Stimulated activated naive CD8-positive, alpha-beta T cell treated with anti-CD3 and anti-CD28 coated beads, Interleukin-15, Interleukin-2, amounts not matched to agents 100 ng/mL and 50 ng/mL, for 24 hours (primary cell): ENCODE measurements around the gene WNT10A.

Source experiments
- H3K27ac Mint-ChIP-seq: one replicate; pipeline ENCODE4 v1.8.0; 2021; ENCODE audit warnings: mild to moderate bottlenecking, mixed read lengths
- H3K27me3 Mint-ChIP-seq: one replicate; pipeline ENCODE4 v1.8.0; 2021; ENCODE audit warnings: mixed read lengths
- H3K36me3 Mint-ChIP-seq: one replicate; pipeline ENCODE4 v1.8.0; 2021; ENCODE audit warnings: low read depth, mixed read lengths
- H3K4me1 Mint-ChIP-seq: one replicate; pipeline ENCODE4 v1.8.0; 2021; ENCODE audit warnings: low read depth, mixed read lengths
- H3K4me3 Mint-ChIP-seq: one replicate; pipeline ENCODE4 v1.8.0; 2021; ENCODE audit warnings: mild to moderate bottlenecking, mixed read lengths
- H3K9me3 Mint-ChIP-seq: one replicate; pipeline ENCODE4 v1.8.0; 2021; ENCODE audit warnings: mixed read lengths

Gene WNT10A

DNA sequence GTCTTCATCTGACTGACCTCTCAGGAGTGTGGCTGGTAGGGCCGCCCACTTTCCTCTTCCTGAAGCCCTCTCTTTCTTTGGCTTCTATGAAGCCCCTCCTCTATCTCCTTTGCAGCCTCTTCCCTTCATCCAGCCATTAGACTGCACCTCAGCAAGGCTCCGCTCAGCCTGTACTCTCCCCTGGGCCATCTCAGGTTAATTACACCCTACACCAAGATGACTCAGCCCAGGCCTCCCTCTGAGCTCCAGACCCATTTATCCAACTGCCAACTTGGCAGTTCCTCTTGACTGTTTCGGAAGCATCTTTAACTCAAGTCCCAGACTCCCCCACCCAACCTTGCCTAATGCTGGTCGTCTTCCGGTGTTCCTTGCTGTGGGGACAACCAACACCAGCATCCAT lies 26.9 kb upstream of the WNT10A start:
- Mint-ChIP-seq H3K9me3 (no peaks in the 10 kb centered on the region), H3K4me3 (no peak overlapping the region), H3K27me3 (peaks cover 62% of the 10 kb centered on the region), H3K4me1 (no peaks in the 10 kb centered on the region), H3K27ac (no peak overlapping the region), H3K36me3 (no peaks in the 10 kb centered on the region)

DNA sequence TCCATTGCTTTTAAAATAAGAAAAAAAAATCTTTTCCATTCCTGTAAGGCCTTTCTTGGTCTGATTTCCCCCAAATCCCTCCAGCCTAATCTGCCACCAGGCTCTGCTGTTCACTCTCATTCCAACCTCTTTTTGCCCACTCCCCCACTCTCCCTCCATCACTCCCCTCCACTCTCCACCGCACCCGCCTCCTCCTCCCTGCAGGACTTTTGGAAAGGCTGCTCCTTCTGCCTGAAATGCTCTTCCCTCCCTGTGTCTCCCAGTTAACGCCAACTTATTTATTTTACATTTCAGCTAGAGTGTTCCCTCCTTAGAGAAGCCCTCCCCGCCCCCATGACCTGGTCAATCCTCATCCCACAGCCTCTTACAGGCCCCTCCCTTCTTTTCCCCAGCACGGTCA lies 25.8 kb upstream of the WNT10A start:
- Mint-ChIP-seq H3K9me3 (no peaks in the 10 kb centered on the region), H3K4me1 (peaks cover 5% of the 10 kb centered on the region), H3K36me3 (no peaks in the 10 kb centered on the region), H3K27ac (no peak overlapping the region), H3K27me3 (peaks cover 68% of the 10 kb centered on the region), H3K4me3 (no peak overlapping the region)

DNA sequence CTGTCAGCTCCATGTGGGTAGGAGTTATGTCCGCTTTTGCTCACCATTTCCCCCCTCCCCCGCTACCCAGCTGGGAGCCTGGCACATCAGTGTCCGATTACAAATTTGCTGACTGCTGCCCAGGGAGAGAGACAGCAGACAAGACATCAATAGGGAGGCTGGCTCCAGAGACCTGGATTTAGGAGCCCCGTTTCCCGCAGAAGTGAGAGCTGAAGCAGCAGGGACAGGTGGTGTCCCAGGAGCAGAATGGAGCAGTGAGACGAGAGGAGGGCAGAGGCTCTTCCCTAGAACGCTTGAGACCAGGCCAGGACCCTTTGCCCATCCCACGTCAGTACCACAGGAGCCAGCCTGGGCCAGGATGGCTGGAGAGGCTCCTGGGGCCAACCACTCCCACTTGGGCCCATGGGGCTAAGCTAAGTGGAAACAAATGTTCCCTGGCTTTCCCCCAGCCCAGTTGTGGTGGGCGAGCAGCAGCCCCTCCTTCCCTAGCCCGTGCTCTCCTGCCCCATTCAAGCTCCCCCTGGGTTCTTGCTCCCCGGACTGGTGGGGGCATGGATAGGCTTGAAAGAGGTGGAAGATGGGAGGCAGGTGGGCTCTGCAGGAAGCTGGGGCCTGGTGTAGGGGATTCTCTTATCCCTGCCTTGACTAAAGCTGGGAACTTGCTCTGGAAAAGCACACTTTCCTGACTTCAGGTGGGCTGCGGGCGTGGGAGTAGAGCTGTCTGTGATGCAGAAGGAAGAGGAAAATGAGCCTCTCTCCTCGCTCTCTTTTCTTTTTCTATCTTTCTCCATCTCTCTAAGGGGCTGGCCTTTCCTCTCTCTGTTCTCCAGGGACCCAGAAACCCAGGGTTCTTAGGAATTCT lies 25.1 kb upstream of the WNT10A start:
- no peaks in the 10 kb centered on the region for H3K36me3 Mint-ChIP-seq
- no peak overlapping the region for H3K27ac Mint-ChIP-seq
- H3K27me3 Mint-ChIP-seq: peaks cover 68% of the 10 kb centered on the region
- H3K4me3 Mint-ChIP-seq: no peak overlapping the region
- H3K9me3 Mint-ChIP-seq: no peaks in the 10 kb centered on the region
- peaks cover 11% of the 10 kb centered on the region for H3K4me1 Mint-ChIP-seq

DNA sequence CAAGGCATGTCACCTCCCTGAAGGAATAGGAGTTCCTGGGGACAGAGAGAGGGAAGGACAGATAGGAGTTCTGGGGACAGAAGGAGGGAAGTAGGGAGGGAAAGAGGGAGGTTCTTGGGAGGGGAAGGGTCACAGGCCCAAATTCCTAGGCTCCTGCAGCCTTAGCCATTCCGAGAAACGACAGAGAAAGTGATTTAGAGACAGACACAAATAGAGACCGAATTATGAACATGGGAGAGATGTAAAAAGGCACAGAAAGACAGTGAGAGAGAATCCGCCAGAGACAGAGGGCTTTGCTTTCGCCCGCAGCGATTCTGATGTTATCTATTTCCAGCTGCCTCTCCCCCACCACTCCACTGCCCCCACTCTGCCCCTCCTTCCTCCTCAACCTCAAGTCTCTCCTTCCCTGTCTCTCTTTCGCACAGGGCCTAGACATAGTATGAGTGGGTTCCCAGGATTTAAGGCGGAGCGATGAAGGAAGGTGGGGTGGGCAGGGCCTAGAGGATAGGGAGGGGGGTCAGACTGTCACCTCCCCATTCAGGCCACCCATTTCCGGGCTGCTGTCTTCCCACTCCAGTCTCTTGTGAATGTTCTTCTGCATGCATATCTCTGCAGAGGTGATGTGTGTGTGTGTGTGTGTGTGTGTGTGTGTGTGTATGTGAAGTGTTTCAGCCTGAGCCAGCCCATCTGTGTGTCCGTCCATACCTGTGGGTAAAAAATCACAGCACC lies 24.3 kb upstream of the WNT10A start:
- Mint-ChIP-seq H3K9me3 (no peaks in the 10 kb centered on the region), H3K4me3 (no peak overlapping the region), H3K27me3 (peaks cover 75% of the 10 kb centered on the region), H3K36me3 (no peaks in the 10 kb centered on the region), H3K27ac (no peak overlapping the region), H3K4me1 (peaks cover 16% of the 10 kb centered on the region)

DNA sequence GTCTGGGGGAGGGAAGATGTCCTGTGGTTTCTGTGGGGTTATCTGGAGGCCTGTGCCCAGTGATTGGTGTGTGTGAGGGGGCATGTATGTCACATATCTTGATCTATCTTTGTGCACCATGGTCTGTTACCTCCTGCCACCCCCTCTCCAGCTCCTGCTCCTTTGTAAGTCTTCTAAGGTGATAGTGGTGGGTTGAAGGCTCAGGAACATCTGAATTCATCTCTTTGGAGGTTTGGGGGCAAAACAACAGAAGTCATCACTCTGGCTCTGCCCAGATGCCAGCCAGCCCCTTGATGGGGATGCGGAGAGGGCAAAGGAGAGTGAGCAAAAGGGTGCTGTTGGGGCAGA lies 23.8 kb upstream of the WNT10A start:
- Mint-ChIP-seq H3K4me3 (no peak overlapping the region), H3K36me3 (no peaks in the 10 kb centered on the region), H3K27ac (no peak overlapping the region), H3K27me3 (peaks cover 81% of the 10 kb centered on the region), H3K9me3 (no peaks in the 10 kb centered on the region), H3K4me1 (peaks cover 16% of the 10 kb centered on the region)

DNA sequence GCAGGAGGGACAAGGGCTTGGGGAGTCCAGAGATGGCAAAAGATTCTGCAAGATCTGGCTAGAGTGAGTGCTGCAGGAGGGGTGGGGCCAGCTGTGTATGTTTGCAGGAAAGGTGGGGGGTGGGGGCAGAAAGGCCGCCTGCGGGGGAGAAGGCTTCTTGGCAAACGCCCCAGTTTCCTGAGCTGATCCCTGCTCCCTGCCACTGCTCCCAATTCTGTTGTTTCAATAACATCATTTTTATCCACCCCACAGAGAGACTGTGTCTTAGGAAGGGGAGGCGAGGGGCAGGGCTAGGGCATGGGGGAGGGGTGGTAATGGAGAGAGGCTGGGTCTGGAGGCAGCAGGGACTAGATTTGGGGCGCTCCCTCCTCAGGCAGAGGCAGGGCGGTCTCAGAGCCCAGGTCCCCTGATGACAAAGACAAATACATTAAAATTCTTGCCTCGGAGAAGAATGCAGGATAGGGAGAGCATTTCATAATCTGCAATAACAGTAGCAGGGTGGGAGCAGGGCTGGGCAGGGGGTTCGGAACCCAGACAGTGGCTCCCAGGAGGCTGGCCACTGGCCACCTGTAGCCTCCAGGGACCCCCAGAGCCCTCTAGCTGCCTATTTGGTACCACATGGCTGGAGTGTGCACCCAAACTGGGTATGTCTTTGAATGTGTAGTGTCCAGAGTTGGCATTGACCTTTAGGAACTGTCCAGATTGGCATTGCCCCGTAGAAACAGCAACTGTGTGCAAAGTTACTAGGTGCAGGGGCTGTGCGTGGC lies 23.1 kb upstream of the WNT10A start:
- Mint-ChIP-seq H3K9me3 (no peaks in the 10 kb centered on the region), H3K27me3 (peaks cover 83% of the 10 kb centered on the region), H3K4me1 (peaks cover 16% of the 10 kb centered on the region), H3K27ac (no peak overlapping the region), H3K36me3 (no peaks in the 10 kb centered on the region), H3K4me3 (no peak overlapping the region)

DNA sequence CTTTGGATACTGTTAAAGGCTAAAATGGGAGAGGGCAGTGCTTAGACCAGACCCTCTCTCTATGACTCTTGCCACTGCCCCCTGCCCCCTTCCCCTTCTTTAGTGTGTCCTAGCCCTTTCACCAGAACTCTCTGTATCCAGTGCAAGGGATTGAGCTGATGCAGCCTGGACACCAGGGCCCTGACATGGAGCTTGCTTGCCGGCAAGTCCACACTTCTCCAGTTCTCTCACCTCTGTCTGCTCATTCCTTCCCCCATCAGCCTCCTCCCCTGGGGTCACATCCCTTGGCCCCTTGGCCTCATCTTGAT lies 22.6 kb upstream of the WNT10A start:
- H3K4me1 Mint-ChIP-seq: peaks cover 16% of the 10 kb centered on the region
- no peak overlapping the region for H3K4me3 Mint-ChIP-seq
- no peak overlapping the region for H3K27ac Mint-ChIP-seq
- H3K9me3 Mint-ChIP-seq: no peaks in the 10 kb centered on the region
- peaks cover 83% of the 10 kb centered on the region for H3K27me3 Mint-ChIP-seq
- H3K36me3 Mint-ChIP-seq: no peaks in the 10 kb centered on the region

DNA sequence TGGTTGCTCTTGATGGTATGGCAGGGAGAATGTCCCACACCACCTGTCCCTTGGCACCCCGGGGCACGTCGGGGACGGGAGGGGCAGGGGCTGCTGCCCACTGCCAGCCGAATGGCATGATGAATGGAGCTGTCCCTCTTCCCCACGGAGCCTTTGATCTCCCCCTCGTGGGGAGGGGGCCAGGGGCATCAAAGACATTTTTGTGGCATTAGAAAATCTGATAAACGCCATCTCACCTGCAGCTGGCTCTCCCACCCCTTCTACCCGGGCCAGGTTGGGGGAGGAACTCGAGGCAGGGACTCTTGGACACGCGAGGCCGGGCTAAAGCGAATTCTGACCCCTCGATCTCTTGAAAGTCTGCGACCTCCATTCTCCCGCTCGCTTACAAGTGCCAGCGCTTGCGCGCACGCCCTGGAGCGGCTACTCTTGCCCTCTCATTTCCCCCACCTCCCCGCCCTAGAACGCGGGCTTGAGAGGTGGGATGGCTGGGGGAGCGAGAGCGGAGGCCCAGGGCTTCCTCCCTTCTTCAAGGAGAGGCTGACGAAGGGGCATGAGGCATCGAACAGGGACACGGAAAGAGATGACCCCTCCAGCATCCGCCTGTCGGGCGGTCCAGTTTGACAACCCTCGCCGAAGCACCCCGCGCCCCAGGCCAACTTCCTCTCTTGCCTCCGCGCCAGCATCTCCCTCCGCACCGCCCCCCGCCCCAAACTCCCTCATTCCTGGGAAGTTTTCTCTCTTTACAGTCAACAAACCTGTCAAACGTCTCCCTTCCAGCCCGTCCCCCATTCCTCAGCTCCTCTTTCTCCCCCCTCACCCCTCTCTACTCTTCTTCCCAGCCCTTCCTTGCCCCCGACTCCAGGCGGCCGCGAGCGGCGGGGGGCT lies 21.7 kb upstream of the WNT10A start:
- peak overlapping the region; percentile 37 for H3K4me3 Mint-ChIP-seq
- H3K9me3 Mint-ChIP-seq: no peaks in the 10 kb centered on the region
- peaks cover 85% of the 10 kb centered on the region for H3K27me3 Mint-ChIP-seq
- H3K4me1 Mint-ChIP-seq: peaks cover 16% of the 10 kb centered on the region
- H3K36me3 Mint-ChIP-seq: no peaks in the 10 kb centered on the region
- H3K27ac Mint-ChIP-seq: no peak overlapping the region

DNA sequence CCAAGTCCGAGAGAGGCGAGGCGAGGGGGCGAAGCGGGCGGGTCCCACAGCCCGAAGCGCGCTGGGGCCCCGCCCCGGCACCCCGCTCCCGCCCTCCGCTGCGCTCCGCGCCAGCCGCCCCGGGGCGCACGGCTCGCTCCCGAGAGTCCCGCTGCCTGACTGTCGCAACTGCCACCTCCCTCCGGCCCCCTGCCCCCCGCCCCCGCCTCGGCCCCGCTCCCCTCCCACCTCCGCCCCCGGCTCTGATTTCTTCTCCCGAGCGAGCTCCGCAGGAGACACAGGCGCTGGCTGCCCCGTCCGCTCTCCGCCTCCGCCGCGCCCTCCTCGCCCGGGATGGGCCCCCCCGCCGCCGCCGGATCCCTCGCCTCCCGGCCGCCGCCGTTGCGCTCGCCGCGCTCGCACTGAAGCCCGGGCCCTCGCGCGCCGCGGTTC lies 21.1 kb upstream of the WNT10A start, which contains the start of gene WNT6:
Gene WNT6, plus strand, starts transcription at position 250 of the 432 bp plus-strand sequence. CDS start 233 bp downstream, outside the sequence.
- Mint-ChIP-seq H3K4me1 (peaks cover 16% of the 10 kb centered on the region), H3K27ac (no peak within 1 kb of the TSS), H3K9me3 (no peaks in the 10 kb centered on the region), H3K4me3 (peak within 1 kb of the TSS; percentile 41), H3K36me3 (no peaks in the 10 kb centered on the region), H3K27me3 (peaks cover 82% of the 10 kb centered on the region)

DNA sequence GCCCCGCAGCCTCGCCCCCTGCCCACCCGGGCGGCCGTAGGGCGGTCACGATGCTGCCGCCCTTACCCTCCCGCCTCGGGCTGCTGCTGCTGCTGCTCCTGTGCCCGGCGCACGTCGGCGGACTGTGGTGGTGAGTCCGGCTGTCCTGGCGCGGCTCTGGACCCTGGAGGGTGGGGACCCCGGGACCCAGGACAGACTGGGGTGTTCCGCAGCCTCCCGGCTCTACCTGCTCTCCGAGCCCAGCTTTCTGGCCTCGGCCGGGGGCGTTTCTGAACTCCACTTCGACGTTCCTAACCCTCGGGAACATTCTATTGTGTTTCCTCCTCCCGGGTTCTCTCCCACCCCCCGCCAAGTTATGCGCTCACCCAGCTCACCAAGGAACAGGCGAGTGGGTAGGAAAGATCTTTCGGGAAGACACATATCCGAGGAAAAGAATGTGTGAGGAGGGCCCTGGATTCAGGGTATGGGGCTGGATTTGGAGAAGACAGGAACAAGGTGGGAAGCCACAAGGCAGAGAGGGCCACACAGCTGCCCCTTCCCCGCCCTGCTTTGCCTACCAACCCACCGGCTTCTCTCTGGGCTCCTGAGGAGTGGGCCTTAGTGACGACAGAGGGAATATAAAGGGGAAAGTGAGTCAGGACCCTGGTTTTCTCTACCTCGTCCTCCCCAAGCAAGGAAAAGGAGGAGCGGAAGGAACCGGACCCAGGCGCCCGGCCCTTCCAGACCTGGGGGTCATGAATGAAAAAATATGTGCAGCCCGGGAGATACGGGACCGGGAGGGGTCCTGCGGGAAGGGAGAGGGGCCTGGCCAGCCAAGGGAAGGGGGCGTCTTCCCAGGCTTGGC lies 20.4 kb upstream of the WNT10A start:
- H3K4me1 Mint-ChIP-seq: peaks cover 16% of the 10 kb centered on the region
- H3K9me3 Mint-ChIP-seq: no peaks in the 10 kb centered on the region
- no peak overlapping the region for H3K27ac Mint-ChIP-seq
- peaks cover 76% of the 10 kb centered on the region for H3K27me3 Mint-ChIP-seq
- H3K36me3 Mint-ChIP-seq: no peaks in the 10 kb centered on the region
- H3K4me3 Mint-ChIP-seq: peak overlapping the region; percentile 41

DNA sequence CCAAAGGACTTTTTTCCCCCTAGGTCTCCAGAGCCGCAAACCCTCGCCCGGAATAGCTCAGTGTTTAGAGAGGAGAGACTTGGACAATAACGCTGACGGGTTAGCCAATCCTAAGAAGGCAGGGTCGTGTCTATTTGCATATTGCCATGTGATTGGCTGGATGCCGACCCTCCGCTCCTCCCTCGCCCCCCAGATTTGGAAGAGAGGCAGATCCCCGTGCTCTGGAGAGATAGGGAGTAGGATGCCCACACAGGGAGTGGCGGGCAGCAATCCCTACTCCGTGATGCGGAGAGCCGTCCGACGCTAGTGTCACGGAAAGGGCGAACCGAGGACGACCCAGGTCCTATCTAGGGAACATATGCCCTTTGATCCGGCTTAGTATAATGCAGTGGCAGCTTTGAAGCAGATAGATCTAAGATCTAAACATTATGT lies 19.7 kb upstream of the WNT10A start:
- H3K4me3 Mint-ChIP-seq: no peak overlapping the region
- H3K4me1 Mint-ChIP-seq: peaks cover 16% of the 10 kb centered on the region
- no peaks in the 10 kb centered on the region for H3K36me3 Mint-ChIP-seq
- no peak overlapping the region for H3K27ac Mint-ChIP-seq
- no peaks in the 10 kb centered on the region for H3K9me3 Mint-ChIP-seq
- H3K27me3 Mint-ChIP-seq: peaks cover 71% of the 10 kb centered on the region

DNA sequence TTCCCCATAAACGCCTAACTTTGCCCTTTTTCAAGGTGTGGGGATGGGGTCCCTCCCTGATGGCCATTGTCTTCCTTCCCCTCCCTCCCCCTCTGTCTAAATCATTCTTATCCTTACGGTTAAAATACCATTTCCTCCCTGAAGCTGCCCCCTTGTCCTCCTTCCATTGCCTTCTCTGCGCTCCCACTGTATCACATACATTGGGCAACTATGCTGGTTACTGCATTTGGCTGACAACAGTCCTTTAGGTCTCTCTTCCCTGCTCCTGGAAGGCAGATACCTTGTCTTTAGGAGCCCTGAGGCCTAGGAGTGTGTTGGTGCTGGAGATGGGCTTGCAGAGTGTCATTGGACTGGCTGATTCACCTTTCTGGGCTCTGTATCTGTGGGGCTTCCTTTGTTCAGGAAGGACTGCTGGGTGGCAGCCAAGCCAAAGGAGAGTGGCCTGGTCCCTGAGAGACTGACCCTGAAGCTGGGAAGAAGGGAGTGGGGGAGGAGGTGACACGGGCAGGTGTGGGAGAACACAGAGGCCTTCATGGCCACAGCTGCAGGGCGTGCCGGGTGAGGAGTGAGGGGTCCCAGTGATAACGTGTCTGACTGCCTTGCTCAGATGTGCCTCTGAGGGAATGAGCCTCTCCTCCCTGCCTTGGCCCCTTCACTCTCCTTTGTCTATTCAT lies 18.9 kb upstream of the WNT10A start:
- H3K27me3 Mint-ChIP-seq: peaks cover 69% of the 10 kb centered on the region
- no peak overlapping the region for H3K4me3 Mint-ChIP-seq
- H3K9me3 Mint-ChIP-seq: no peaks in the 10 kb centered on the region
- no peaks in the 10 kb centered on the region for H3K36me3 Mint-ChIP-seq
- H3K27ac Mint-ChIP-seq: peak overlapping the region; percentile 23
- H3K4me1 Mint-ChIP-seq: peaks cover 16% of the 10 kb centered on the region

DNA sequence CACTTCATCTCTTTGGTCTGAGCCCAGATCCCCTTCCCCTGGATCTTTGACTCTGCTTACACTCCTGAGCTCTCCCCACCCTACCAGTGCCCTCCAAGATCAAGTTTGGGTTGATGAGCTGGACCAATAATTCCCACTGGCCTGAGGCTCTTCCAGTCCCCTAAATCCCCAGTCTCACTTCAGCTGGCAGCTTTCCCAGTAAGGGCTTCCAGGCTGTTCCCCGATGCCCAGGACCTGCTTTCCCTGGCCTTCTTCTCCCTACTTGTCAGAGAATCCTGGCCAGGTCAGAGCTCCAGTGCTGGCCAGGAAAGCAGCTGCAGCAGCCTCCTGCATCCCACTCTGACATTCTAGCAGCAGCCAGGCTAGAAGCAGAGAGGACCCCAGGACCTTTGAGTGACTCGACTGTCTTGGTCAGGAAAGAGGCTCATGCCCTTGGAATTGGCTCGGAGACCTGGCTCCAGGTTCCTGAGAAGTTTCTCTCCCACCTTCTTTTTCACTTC lies 17.6 kb upstream of the WNT10A start:
- Mint-ChIP-seq H3K36me3 (no peaks in the 10 kb centered on the region), H3K27me3 (peaks cover 61% of the 10 kb centered on the region), H3K4me3 (no peak overlapping the region), H3K27ac (no peak overlapping the region), H3K4me1 (peaks cover 16% of the 10 kb centered on the region), H3K9me3 (no peaks in the 10 kb centered on the region)
